H9 (cell line): ENCODE results near the gene GABRR2. TPM values are rescaled to one million over a fixed set of nuclear protein-coding genes. Genes with fewer than 3 reads are reported as not detected.

Experiments used
- DNase-seq: peaks from one replicate; pipeline ENCODE4 v3.0.0-alpha.2; 2017
- H2AFZ ChIP-seq: one replicate; pipeline ENCODE4 v1.6.1; 2013; ENCODE audit warnings: mild to moderate bottlenecking, low read length, control low read depth, moderate library complexity
- H2AK5ac ChIP-seq: 2 replicates; pipeline ENCODE4 v1.6.1; 2013; ENCODE audit warnings: low read length, control low read depth, mixed read lengths; ENCODE audit not compliant: insufficient read length
- H2BK120ac ChIP-seq: one replicate; pipeline ENCODE4 v1.6.1; 2013; ENCODE audit warnings: low read depth, mild to moderate bottlenecking, low read length, control low read depth, inconsistent platforms; ENCODE audit not compliant: poor library complexity, severe bottlenecking
- H2BK12ac ChIP-seq: 2 replicates; pipeline ENCODE4 v1.6.1; 2013; ENCODE audit warnings: low read length, control low read depth, mixed read lengths, low read depth; ENCODE audit not compliant: insufficient read length
- H2BK15ac ChIP-seq: 2 replicates; pipeline ENCODE4 v1.6.1; 2013; ENCODE audit warnings: low read depth, low read length, control low read depth
- H2BK20ac ChIP-seq: one replicate; pipeline ENCODE4 v1.6.1; 2013; ENCODE audit warnings: low read depth, mild to moderate bottlenecking, low read length, control low read depth, inconsistent platforms; ENCODE audit not compliant: poor library complexity, severe bottlenecking
- H2BK5ac ChIP-seq: 2 replicates; pipeline ENCODE4 v1.6.1; 2013; ENCODE audit warnings: low read length, control low read depth, mixed read lengths; ENCODE audit not compliant: insufficient read length
- H3K14ac ChIP-seq: 2 replicates; pipeline ENCODE4 v1.6.1; 2013; ENCODE audit warnings: low read length, control low read depth; ENCODE audit not compliant: insufficient read depth
- H3K18ac ChIP-seq: 2 replicates; pipeline ENCODE4 v1.6.1; 2013; ENCODE audit warnings: low read depth, mild to moderate bottlenecking, mixed read lengths, low read length, control low read depth; ENCODE audit not compliant: insufficient read length
- H3K23ac ChIP-seq: 2 replicates; pipeline ENCODE4 v1.6.1; 2013; ENCODE audit warnings: low read length, control low read depth, mixed read lengths, low read depth; ENCODE audit not compliant: insufficient read length
- H3K23me2 ChIP-seq: 2 replicates; pipeline ENCODE4 v1.6.1; 2013; ENCODE audit warnings: low read depth, mild to moderate bottlenecking, mixed read lengths, low read length, control low read depth; ENCODE audit not compliant: insufficient read length, poor library complexity, severe bottlenecking
- H3K27ac ChIP-seq: 2 replicates; pipeline ENCODE4 v1.5.1; 2013; ENCODE audit warnings: low read length, control low read depth, mixed read lengths, low read depth; ENCODE audit not compliant: insufficient read length
- H3K27me3 ChIP-seq: 2 replicates; pipeline ENCODE4 v1.6.1; 2013; ENCODE audit warnings: low read length, control low read depth, inconsistent platforms; ENCODE audit not compliant: insufficient read depth
- H3K4ac ChIP-seq: 2 replicates; pipeline ENCODE4 v1.6.1; 2013; ENCODE audit warnings: low read depth, mild to moderate bottlenecking, control low read depth, inconsistent platforms, low read length, moderate library complexity
- H3K4me1 ChIP-seq: 2 replicates; pipeline ENCODE4 v1.6.1; 2013; ENCODE audit warnings: low read length, control low read depth, inconsistent platforms; ENCODE audit not compliant: insufficient read depth
- H3K4me2 ChIP-seq: 2 replicates; pipeline ENCODE4 v1.6.1; 2013; ENCODE audit warnings: low read length, control low read depth, mixed read lengths; ENCODE audit not compliant: insufficient read length, insufficient read depth
- H3K56ac ChIP-seq: 2 replicates; pipeline ENCODE4 v1.6.1; 2013; ENCODE audit warnings: low read depth, mild to moderate bottlenecking, mixed read lengths, low read length, control low read depth; ENCODE audit not compliant: insufficient read length
- H3K79me1 ChIP-seq: 2 replicates; pipeline ENCODE4 v1.6.1; 2013; ENCODE audit warnings: low read depth, mild to moderate bottlenecking, moderate library complexity, low read length, control low read depth, inconsistent platforms; ENCODE audit not compliant: insufficient read depth, poor library complexity, severe bottlenecking
- H3K79me2 ChIP-seq: 2 replicates; pipeline ENCODE4 v1.6.1; 2013; ENCODE audit warnings: low read length, control low read depth, inconsistent platforms; ENCODE audit not compliant: insufficient read depth
- H3K9ac ChIP-seq: 2 replicates; pipeline ENCODE4 v1.6.1; 2013; ENCODE audit warnings: low read length, control low read depth, mixed read lengths; ENCODE audit not compliant: insufficient read length; ENCODE audit errors: extremely low read depth
- H3K9me3 ChIP-seq: one replicate; pipeline ENCODE4 v1.6.1; 2013; ENCODE audit warnings: low read depth, low read length, inconsistent platforms; ENCODE audit not compliant: control insufficient read depth
- H3T11ph ChIP-seq: one replicate; pipeline ENCODE4 v1.6.1; 2013; ENCODE audit warnings: mild to moderate bottlenecking, low read length, control low read depth, inconsistent platforms
- H4K20me1 ChIP-seq: one replicate; pipeline ENCODE4 v1.6.1; 2013; ENCODE audit not compliant: control insufficient read depth, insufficient read length, insufficient read depth
- H4K5ac ChIP-seq: 2 replicates; pipeline ENCODE4 v1.6.1; 2013; ENCODE audit warnings: low read depth, mild to moderate bottlenecking, mixed read lengths, low read length, control low read depth; ENCODE audit not compliant: insufficient read length
- H4K8ac ChIP-seq: replicated peaks from 2 replicates; pipeline ENCODE4 v1.6.1; 2013; ENCODE audit warnings: low read length, control low read depth, mixed read lengths, low read depth; ENCODE audit not compliant: insufficient read length
- H4K91ac ChIP-seq: 2 replicates; pipeline ENCODE4 v1.6.1; 2013; ENCODE audit warnings: low read depth, mild to moderate bottlenecking, moderate library complexity, mixed read lengths, low read length, control low read depth; ENCODE audit not compliant: insufficient read length
- H3K27ac Mint-ChIP-seq, 3 experiments: 2 replicates in 2 of 3; 3 replicates in 1 of 3; pipeline ENCODE4 v1.8.0; 2020 to 2021; ENCODE audit warnings: mixed read lengths in 3 of 3, mild to moderate bottlenecking in 1 of 3, moderate library complexity in 1 of 3
- H3K27me3 Mint-ChIP-seq: 2 replicates; pipeline ENCODE4 v1.8.0; 2021; ENCODE audit warnings: low read depth, mild to moderate bottlenecking, moderate library complexity, mixed read lengths
- H3K36me3 Mint-ChIP-seq, 3 experiments: 2 replicates in 2 of 3; 3 replicates in 1 of 3; pipeline ENCODE4 v1.8.0; 2020 to 2021; ENCODE audit warnings: low read depth in 3 of 3, mixed read lengths in 3 of 3; ENCODE audit not compliant: insufficient read depth in 1 of 3
- H3K4me1 Mint-ChIP-seq, 2 experiments: 2 replicates each; pipeline ENCODE4 v1.8.0; 2020; ENCODE audit warnings: mixed read lengths in 2 of 2
- H3K4me3 Mint-ChIP-seq, 2 experiments: 2 replicates in 1 of 2; 3 replicates in 1 of 2; pipeline ENCODE4 v1.8.0; 2020 to 2021; ENCODE audit warnings: mild to moderate bottlenecking in 2 of 2, mixed read lengths in 2 of 2, moderate library complexity in 1 of 2
- H3K9me3 Mint-ChIP-seq, 2 experiments: 2 replicates in 1 of 2; 3 replicates in 1 of 2; pipeline ENCODE4 v1.8.0; 2020; ENCODE audit warnings: mild to moderate bottlenecking in 2 of 2, mixed read lengths in 2 of 2, moderate library complexity in 1 of 2
- WGBS: extraction: QIAGEN DNeasy Blood & Tissue Kit; methylation state at CpG from one replicate; pipeline ENCODE4 v1.1.7; 2013; ENCODE audit warnings: missing lambda C conversion rate, low lambda C conversion rate, mixed read lengths; ENCODE audit not compliant: insufficient read length; ENCODE audit errors: extremely low coverage; 5-methylcytosine and 5-hydroxymethylcytosine counted together
- total RNA-seq: library from RNA; stranded (reverse); gene quantifications from 2 replicates; pipeline ENCODE4 v1.2.1, GENCODE V29; 2021
- TF ChIP-seq, protein P1 (sequence below): fragments of 200-600 bp; sonication (generic); conservative IDR thresholded peaks from 3 replicates; pipeline ENCODE4 v1.8.0; 2021; ENCODE audit warnings: antibody characterized with exemption, mild to moderate bottlenecking

GABRR2 gene
- total RNA-seq, 1 experiment from 2014 or later = not detected

DNA sequence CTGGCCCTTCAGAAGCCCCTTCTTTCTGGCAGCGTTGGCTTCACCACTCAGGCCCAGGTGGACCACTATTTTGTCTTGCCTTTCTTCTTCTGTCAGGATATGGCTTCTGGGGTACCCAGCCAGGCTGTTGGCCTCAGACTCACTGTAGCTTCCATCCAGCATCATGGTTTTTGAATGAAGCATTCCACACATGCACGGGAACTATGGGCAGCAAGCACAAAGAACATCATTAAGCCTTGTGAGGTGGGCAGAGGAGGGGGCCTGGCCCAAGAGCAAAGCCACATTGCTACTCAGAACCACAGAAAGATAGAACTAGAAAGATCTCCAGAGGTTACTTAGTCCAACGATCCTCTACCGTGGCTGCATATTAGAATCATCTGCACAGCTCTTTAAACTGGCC lies 57.3 kb downstream of the GABRR2 start:
- Histone ChIP-seq H3K27ac (no peak overlapping the region), H3K56ac (no peak overlapping the region), H3K9ac (no peak overlapping the region), H4K5ac (no peak overlapping the region), H3K4me1 (no peaks in the 10 kb centered on the region), H2BK5ac (no peak overlapping the region), H3K79me2 (no peaks in the 10 kb centered on the region), H2AK5ac (no peak overlapping the region), H2AFZ (no peak overlapping the region), H2BK20ac (no peak overlapping the region), H3T11ph (no peak overlapping the region), H3K4me2 (no peak overlapping the region), H4K8ac (no peak overlapping the region), H3K23ac (no peak overlapping the region), H4K20me1 (no peaks in the 10 kb centered on the region), H2BK15ac (no peak overlapping the region), H2BK12ac (no peak overlapping the region), H4K91ac (no peak overlapping the region), H3K4ac (no peak overlapping the region), H2BK120ac (no peak overlapping the region), H3K14ac (no peak overlapping the region), H3K23me2 (no peaks in the 10 kb centered on the region), H3K27me3 (no peaks in the 10 kb centered on the region), H3K9me3 (no peaks in the 10 kb centered on the region), H3K18ac (no peak overlapping the region), H3K79me1 (no peaks in the 10 kb centered on the region)
- no peaks in the 10 kb centered on the region; a peak in 1 of 7 replicates for H3K36me3 Mint-ChIP-seq
- H3K27ac Mint-ChIP-seq = 0 out of 7 replicates have a peak overlapping the region, but pooled peaks of 1 of the 3 experiments have one; percentile 49
- TF ChIP-seq, protein P1, sequence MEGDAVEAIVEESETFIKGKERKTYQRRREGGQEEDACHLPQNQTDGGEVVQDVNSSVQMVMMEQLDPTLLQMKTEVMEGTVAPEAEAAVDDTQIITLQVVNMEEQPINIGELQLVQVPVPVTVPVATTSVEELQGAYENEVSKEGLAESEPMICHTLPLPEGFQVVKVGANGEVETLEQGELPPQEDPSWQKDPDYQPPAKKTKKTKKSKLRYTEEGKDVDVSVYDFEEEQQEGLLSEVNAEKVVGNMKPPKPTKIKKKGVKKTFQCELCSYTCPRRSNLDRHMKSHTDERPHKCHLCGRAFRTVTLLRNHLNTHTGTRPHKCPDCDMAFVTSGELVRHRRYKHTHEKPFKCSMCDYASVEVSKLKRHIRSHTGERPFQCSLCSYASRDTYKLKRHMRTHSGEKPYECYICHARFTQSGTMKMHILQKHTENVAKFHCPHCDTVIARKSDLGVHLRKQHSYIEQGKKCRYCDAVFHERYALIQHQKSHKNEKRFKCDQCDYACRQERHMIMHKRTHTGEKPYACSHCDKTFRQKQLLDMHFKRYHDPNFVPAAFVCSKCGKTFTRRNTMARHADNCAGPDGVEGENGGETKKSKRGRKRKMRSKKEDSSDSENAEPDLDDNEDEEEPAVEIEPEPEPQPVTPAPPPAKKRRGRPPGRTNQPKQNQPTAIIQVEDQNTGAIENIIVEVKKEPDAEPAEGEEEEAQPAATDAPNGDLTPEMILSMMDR = no peak
- DNase-seq = no peak
- H3K4me3 Mint-ChIP-seq = no peak overlapping the region
- H3K9me3 Mint-ChIP-seq = no peaks in the 10 kb centered on the region
- peaks cover 1% of the 10 kb centered on the region; the same call in 1 of the 2 replicates for H3K27me3 Mint-ChIP-seq
- no peaks in the 10 kb centered on the region for H3K4me1 Mint-ChIP-seq
- no CpG with 5 or more reads among the region's 4 CpGs for WGBS
